HG03108 (cell line): ENCODE data around the gene EGFL7.
"Not testable (repeated sequence)": the region's sequence is repeated elsewhere in the genome, so short reads cannot be mapped to it uniquely, and the experiment has no call there.

Experiments
- ATAC-seq: cut with Tn5 transposase; IDR thresholded peaks from one replicate; pipeline ENCODE4 v1.9.1; 2021; ENCODE audit warnings: moderate library complexity; ENCODE audit not compliant: unreplicated experiment

EGFL7 gene

DNA sequence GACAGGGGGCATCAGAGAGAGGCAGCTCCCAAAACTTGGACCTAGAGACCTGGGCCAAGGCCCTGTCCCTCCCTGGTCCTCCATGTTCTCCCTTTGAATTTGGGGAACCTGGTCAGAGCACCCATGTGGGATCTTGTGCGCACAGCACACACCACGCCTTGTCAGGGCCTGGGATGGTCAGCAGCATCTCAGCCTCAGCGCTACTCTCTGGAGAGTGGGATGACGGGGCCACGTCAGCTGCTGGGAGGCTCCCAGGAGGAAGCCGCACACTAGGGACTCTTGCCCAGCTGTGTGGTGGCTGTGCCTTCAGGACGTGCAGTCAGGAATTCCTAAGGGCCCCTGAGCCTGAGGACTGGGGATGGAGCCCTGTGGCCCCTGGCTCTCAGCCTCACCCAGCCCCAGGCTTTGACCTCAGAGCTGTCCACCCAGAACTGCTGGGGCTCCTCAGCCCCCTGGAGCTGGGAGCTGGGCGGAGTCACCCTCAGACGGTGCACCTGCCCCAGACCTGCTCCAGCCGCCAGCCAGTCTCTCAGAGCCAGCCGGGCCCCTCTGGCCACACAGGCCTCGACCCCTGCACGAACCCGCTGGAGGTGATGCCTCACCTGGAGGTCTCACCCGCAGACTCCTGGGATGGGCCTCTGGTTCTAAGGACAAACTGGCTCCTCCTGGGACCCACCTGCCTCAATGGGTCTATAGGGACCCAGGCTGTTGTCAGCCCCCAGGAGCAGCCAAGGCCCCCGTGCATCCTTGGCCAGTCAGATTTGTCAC is 38.3 kb upstream of the EGFL7 start:
- ATAC-seq = no peak

DNA sequence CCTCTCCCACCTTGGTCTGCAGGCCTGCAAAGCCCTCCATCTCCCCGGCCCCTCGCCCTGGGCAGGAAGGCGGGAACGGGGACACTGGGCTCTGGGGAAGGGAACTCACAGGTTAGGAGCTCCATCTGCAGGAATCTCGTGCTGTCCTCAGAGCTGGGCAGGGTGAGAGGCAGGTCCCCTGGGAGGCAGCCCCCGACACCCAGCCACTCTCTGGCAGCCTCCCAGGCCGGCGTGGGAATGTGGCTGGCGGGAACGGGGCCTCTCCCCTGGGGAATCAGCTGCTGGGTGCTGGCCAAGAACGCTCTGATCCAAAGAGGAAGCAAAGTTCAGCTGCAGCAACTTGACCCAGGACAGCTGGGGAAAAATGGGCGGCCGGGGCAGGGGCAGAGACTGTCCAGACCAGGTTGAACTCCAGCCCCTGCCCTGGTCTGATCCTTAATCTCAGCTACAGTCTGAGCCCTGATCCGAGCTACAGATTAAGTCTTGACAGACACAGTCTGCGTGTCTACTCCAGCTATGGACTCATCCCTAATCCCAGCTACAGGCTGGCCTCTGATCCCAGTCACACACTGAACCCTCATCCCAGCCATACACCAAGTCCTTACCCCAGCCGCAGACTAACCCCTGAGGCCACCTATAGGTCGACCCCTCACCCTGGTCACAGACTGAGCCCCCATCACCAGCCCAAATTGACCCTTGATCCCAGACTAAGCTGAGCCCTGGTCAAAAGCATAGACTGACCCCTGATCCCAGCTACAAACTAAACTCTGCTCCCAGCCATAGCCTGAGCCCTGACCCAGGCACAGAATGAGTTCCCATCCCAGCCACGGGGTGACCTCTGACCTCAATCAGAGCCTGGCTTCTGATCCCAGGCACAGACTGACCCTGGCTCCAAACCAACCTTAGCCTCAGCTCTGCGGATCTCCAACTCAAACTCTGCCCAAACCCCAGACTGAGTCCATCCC is 37.3 kb upstream of the EGFL7 start:
- no peak for ATAC-seq

DNA sequence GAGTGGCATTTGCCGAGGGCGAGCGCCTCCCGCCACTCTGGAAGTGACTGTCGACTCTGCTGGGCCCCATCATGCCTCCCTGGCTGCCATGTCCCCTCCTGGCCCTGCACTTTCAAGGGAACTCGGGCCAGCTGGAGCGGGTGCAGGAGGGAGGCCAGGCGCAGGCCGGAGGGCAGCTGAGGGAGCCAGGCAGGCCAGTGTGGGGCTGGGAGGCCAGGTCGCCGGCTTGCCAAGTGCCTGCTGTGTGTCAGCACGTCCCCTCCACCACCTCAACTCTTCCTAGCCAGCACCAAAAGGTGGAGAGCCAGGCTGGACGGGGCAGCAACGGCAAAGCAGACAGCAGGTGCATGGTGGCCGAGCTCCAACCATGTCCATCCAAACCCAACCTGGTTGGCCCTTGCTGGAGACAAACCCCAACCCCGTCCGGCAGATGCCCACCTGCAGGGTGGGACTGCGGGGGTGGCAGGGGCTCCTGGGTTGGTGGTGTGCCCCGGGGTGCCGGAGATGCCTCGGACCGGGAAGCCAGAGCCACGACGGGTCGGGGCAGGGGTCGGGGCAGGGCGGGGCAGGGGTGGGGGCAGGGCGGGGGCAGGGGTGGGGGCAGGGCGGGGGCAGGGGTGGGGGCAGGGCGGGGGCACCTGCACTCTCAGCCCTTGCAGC is 36.5 kb upstream of the EGFL7 start:
- ATAC-seq = no peak

DNA sequence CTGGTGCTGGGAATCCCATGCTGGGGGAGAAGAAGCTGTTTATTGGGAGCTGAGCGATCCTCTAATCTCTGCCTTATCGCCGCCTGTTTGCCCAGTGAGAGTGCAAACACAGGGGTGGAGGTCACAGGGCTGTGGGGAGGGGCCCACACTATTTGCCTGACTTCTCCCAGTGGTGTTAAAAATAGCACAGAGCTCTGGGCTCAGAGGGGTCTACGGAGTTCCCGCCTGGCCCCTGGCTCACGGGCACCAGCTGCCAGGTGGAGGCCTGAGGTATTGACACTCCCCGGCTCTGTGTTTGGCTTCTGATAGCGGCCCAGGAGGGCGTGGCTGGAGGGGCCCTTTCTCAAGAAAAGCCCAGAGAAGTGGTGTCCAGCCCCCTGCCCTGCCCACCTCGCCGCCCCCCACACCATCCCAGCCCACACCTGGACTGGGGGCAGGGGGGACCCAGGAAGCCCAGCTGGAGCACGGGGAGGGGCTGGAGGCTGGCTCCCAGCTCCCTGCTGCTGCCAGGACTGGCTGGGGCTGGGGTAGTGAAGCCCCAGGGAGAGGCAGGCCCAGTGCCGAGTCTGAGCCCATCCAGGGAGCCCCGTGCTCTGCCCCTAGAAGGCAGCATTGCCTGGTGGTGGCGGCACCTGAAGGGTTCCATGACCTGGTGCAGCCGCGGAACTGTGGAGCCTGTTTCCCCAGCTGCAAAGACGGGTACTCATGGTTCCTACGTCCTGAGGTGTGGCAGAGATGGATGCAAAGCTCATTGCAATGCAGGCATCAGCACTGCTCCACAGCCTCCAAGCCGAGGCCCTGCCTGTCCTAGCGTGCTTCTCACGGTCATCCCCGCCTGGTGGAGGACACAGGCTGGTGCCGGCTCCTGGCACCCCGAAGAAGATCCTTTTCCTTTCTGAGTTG is 35.7 kb upstream of the EGFL7 start:
- ATAC-seq = no peak

DNA sequence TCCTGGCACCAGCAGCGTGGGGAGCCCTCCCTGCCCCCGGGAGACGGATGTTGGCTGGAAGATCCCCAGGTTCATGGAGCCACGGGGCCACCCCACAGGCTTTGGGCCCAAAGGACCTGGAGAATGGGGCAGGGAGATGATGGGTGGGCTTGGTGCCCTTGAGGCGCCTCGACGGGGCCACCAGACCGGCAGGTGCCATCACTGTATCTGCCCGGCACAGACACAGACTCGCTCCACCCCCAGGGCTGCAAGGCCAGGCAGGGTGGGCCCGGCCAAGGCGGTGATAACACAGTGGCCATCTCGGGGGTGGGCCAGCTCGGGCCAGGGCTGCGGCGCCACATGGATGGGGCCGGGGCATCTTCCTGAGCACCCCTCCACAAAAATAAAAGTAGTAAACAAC is 35.0 kb upstream of the EGFL7 start:
- no peak for ATAC-seq

DNA sequence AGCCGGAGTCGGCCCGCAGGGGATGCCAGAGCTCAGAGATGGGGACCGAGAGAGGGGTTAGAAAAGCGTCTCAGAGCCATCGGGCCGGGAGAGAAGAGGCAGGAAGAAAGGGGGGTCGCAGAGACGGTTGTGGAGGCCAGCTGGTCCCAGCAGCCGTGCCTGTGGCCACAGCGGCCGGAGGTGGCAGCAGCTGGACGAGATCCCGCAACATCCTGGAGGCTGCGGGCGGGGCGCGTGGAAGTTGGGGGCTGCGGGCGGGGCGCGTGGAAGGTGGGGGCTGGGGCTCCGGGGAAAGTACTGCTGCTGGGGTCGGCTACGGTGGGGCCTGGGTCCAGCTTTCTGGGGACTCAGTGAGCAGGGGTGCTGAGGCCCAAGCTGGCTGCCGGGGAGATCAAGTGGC is 34.4 kb upstream of the EGFL7 start:
- ATAC-seq = no peak

DNA sequence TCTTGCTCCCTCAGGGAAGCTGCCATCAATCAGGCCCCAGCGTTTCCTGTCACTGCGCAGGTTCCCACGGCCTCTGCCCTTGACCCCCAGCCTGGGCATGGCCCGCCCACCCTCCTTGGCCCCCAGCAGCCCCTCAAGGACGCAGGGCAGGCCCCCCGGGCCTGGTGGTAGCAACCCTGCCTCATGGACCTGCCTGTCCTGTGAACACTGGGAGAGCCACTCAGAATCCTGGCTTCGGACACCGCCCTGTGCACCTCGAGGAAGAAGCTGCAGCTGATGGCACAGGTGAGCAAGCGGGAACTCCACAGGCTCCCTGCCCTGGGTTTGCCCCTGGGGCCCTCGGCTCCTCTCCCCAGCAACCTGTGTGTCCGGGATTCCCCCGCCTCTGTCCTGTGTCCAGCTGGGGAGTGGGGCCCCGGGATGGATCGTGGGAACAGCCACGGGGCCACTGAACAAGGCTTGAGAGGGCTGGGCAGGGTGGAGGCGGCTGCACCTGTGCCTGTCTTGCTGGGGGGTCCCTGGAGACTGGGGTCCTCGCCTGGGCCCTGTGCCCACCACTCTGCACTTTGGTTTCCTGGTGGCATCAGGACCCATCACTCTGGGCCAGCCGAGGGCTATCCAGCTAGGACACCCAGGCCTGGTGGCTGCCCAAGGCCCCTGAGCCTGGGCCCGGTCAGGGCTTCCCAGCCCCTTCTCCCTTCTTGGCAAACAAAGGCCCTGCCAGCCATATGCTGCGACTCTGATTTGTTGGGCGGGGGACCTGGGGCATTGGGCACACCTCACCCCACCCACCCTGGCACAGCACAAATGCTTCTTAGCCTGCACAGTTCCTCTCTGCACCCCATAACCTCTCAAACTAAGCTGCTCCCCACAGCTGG is 33.5 kb upstream of the EGFL7 start:
- ATAC-seq = no peak

DNA sequence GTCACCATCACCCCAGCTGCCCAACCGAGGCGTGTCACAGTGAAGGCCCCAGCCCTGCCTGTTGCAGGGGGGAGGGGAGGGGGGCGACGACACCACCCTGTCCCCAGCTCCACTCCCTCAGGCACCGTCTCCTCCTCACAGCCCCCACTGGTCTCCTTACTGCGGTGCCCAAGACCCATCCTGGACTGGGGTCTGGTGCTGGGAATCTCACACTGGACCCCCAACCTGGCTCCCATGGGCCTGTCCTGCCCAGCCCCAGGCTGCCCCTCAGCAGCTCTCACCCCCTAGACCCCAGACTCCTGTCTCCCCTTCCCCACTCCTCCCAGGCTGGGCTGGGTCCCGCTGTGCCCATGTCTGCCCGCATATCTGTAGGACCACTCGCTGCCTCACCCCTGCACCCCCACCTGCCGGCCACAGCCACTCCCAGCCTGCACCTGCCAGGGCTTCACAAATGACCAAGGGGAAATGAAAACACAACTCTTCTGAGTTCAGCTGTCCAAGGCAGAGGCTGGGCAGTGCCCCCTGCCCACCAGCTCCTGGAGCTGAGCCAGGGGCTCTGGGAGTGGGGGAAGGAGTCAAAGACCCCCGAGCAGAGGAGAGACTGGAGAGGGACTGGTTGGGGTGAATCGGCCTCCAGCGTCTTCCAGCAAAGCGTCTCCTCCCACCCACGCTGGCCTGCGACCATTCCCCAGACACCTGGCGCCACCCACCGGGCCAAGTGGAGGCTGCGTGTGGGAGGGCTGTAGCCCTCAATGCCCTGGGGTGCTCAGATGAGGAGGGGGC is 32.6 kb upstream of the EGFL7 start:
- no peak for ATAC-seq

DNA sequence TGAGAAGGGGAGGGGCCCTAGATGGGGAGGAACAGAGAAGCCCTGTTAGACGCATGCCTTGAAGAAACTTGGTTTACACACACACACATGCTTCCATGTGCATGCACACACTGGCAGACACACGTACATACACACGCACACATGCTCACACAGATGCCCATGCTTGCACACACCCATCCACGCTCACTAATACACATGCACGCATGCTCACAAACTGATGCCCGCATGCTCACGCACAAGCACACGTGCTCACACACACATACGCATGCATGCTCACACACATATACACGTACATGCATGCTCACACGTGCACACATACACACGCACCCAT is 32.1 kb upstream of the EGFL7 start:
- ATAC-seq = no peak

DNA sequence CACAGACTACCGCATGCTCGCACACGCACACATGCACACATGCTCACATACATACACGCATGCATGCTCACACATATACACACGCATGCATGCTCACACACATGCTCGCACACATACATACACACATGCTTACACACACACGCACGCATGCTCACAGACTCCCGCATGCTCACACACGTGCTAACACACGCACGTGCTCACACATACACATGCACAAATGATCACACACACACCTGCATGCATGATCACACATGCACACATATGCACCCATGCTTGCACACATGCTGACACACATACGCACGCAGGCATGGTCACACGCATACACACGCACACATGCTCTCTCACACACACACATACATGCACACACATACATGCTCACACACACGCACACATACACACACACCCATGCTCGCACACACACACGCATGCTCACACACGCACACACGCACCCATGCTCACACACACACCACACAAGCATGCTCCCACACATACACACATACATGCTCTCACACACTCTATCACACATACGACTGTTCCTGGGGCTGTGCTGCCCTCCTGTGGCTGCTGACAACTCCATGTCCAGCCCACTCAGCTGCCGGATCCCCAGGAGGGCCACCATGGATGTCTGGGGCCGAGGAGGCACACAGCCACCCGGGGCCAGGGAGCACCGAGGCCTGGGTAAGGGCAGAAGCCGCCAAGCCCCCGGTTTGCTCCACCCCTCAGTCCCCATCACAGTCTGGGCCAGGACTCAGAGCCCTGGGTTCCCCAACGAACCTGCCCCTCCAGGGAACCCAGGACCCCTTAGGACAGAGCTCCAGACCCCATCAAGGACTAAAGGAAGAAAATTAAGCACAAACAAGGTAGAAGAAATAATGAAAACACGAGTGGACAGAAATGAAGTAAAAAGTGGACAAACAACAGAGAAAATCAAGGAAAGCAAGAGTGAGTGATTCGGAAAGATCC is 31.4 kb upstream of the EGFL7 start:
- no peak for ATAC-seq

DNA sequence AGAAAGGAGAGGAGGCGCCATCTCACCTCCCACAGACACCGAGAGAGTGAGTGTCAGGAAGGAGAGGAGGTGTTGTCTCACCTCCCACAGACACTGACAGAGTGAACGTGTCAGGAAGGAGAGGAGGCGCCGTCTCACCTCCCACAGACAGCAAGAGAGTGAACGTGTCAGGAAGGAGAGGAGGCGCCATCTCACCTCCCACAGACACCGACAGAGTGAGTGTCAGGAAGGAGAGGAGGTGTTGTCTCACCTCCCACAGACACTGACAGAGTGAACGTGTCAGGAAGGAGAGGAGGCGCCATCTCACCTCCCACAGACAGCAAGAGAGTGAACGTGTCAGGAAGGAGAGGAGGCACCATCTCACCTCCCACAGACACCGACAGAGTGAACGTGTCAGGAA is 30.6 kb upstream of the EGFL7 start:
- ATAC-seq = not testable (repeated sequence)

DNA sequence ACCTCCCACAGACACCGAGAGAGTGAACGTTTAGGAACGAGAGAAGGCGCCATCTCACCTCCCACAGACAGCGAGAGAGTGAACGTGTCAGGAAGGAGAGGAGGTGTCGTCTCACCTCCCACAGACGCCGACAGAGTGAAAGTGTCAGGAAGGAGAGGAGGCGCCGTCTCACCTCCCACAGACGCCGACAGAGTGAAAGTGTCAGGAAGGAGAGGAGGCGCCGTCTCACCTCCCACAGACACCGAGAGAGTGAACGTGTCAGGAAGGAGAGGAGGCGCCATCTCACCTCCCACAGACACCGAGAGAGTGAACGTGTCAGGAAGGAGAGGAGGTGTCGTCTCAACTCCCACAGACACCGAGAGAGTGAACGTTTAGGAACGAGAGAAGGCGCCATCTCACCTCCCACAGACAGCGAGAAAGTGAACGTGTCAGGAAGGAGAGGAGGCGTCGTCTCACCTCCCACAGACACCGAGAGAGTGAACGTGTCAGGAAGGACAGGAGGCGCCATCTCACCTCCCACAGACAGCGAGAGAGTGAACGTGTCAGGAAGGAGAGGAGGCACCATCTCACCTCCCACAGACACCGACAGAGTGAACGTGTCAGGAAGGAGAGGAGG is 30.1 kb upstream of the EGFL7 start:
- ATAC-seq = not testable (repeated sequence)

DNA sequence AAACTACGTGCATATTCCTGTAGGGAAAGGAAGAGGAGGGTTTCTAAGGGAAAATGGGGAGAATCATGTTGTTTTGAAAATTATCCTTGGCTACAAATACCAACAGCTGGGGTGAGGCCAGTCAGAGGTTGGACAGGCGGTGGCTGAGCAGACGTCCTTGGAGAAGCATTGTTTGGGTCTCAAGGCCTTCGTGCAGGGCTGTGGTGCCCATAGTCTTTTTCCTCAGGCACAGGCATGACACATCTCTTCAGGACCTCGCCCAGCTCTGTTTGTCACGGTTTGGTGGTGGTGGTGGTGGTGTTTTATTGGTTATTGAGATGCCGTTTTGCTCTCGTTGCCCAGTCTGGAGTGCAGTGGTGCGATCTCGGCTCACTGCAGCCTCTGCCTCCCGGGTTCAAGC is 27.8 kb upstream of the EGFL7 start:
- ATAC-seq = no peak

DNA sequence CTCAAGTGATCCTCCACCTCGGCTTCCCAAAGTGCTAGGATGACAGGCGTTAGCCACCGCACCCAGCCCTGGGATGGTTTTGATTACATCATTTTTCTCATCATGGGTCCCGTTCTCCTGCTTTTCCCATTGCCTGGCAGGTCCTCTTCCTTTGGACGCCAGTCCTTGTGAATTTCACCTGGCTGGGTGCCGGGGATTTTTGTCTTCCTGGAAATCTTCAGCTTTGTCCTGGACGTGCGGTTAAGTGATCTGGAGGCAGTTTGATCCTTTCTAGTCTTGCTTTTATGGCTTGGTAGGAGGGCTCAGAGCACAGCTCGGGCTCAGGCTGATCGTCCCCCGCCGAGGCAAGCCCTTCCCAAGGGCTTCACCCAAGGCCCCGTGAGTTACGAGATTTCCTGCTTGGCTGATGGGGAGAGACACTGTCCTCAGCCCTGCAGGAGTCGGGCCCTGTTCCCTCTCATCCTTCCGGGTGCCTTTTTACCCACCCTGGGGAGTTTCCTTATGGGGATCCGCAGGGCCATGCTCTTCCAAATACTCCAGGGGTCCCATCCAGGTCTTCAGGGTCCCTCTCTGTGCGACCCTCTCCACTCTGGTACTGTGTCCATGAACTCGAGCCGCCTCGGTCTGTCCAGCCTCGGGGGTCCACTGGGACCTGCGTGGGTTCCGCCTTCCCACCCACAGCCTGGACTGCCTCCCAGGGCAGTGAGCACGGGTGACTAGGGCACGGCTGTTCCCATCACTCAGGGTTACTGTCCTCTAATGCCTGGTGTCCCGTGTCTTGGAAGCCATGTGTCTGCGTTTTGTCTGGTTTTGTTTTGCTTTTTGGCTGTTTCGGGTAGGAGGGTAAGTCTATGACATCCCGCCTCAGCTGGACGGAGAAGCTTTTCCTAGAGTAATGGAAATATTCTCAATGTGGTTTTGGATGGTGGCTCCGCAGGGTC is 22.3 kb upstream of the EGFL7 start:
- no peak for ATAC-seq

DNA sequence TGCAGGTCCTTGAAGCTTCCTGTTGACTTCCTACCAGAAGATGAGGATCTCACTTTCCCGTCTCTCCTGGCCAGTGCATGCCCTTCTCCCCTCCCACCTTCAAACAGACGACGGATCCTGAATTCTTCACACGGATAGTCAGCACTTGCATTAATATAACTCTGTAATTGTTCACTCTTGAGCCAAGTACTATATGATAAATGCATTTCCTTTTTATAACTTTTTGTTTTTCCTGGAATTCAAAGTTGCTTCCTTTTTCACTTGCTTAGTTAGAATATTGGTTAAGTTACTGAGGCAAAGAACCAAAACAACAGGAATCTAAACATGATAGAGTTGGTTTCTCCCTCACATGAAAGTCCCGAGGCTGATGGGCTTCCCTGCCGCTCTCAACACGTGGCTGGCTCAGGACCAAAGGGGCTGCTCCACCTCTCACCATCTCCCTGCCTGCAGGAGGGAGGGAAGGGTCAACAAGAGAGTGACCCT is 20.2 kb upstream of the EGFL7 start:
- no peak for ATAC-seq
